NCI-H1417 (cell line): ENCODE measurements around the gene FGF4.

Experiments used
- DNase-seq, 3 experiments: peaks; one replicate each; lab custom pipeline; 2025; lab: John Stamatoyannopoulos, UW

The FGF4 gene, protein sequence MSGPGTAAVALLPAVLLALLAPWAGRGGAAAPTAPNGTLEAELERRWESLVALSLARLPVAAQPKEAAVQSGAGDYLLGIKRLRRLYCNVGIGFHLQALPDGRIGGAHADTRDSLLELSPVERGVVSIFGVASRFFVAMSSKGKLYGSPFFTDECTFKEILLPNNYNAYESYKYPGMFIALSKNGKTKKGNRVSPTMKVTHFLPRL

DNA sequence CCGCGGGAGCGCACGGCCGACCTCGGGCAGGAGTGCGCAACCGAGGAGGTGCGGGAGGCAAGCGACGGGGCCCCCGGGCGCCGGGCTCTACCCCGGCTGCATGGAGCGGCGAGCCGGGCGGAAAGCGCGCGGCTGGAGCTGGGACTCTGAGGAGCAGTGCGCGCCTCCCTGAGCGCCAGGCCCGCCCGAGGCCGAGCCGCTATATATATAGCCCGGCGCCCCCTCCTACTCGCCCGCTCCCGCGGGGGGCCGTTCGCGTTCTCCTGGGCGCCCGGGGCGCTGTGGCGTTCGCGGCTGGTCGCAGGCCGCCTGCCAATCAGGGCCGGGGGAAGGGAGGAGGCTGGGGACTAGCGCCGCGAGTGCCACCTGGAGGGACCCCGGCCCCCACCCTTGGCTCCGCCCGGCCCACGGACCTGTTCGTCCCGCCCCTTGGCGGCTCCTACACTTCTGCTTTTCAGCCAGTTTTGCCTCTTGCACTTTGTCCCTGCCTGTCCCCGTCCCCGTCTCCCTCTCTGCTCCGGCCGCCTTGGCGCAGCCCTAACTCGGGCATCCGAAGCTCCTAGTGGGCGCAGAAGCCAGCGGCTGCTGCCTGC lies at the start of gene FGF4:
FGF4 (minus strand) TSS at position 179 of the 593 bp plus-strand sequence. CDS start 257 bp downstream, outside the sequence.
- DNase-seq, result no peak

DNA sequence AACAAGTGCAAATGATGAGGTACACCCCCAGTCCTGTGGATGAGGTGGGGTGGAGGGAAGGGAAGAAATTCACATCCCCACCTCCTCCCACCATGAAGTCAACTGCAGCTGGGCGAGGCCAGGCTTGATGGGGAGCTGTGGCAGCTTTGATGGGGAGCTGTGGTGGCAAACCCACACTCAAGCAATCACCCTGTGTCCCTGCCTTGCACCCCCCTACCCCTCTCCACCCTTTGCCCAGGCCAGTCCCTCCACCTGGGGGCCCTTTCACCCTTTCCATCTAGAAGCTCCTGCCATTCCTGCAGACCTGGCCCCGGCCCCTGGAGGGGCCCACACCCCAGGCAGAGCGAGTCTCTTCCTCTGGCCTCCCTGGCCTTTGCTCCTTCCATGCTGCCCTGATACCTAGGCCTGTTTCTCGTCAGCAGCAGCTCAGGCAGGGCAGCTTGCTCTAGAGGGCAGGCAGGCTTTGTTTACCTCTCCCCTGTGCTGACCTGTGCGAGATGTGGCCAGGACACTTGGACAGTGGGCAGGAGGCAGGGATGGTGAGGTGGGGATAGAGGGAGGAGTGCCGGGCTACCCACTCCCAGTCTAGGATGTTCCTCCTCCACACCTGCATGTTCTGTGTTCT lies 48.6 kb upstream of the FGF4 start:
- DNase-seq, result no peak

DNA sequence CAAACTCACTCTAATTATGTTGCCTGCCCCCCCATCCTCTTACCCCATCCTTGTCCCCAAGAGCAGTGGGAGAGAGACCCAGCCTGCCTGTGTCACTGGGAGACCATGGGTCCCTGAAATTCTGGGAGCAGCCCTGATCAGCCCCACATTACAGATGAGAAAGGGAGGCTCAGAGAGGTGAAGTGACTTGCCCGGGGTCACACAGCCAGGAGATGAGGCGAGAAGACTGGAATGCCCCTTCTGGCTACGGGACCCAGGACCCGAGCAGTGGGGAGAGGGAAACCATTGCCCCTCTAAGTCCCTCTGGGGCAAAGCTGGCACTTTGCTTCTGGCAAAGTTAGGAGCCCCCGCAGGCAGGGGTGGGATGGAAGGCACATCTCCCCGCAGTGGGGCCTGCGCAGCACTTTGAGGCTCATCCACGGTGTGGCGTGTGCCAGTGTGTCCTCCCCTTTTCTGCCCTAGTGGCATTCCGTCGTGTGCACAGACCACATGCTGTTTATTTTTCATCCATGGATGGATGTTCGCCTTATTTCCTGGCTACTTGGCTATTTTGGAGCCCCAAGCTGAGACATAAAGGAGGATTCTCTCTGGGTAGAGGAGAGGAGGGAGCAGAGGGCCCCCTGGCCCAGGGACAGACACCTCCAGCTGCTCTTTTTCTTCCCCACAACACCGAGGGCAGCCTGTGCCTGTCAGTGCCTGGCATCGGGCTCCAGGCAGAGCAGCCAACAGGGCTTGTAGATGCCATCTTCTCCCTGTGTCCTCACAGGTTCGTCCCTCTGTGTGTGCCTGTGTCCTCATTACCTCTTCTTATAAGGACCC lies 47.7 kb upstream of the FGF4 start:
- DNase-seq, result no peak

DNA sequence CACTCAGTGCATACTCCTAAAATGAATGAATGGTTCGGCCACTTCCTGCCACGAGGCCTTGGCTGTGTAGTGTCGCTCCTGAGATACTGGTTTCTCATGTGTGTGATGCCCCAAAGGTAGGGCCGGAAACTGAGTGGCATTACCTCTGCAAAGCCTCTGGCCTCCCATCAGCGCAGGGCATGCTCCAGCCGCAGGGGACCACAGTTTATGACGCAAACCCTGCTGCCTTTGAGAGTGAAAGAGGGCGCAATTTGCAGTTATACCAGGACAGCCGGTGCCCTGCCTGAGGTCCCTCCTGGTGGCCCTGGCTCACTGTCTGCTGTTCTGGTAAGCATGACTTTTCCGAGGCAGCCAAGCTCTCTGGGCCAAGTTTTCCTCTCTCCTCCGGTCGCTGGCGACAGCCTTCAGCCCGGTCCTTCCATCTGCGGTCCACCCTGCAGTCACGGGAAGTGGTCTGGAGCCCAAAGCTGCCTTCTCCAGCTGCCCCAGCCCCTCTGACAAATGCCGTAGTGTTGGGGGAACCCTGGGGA lies 46.4 kb upstream of the FGF4 start:
- DNase-seq, result no peak

DNA sequence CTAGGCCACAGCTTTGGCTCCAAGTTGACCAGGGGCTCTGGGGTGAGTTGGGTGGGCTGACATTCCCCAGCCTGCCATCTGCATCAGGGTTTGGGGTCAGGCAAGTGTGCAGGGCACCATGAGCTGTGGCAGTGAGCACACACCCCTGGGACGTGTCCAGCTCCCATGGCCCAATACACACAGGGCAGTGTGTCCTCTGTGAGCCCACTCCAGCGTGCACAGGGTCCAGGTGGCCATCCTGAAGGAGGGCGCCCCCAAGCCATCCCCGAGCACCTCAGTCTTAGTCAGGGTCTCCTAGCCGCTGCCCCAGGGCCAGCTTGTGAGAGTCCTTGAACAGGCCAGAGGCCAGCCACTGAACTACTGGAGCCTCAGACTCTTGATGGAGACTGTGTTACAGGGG lies 45.3 kb upstream of the FGF4 start:
- no peak for DNase-seq

DNA sequence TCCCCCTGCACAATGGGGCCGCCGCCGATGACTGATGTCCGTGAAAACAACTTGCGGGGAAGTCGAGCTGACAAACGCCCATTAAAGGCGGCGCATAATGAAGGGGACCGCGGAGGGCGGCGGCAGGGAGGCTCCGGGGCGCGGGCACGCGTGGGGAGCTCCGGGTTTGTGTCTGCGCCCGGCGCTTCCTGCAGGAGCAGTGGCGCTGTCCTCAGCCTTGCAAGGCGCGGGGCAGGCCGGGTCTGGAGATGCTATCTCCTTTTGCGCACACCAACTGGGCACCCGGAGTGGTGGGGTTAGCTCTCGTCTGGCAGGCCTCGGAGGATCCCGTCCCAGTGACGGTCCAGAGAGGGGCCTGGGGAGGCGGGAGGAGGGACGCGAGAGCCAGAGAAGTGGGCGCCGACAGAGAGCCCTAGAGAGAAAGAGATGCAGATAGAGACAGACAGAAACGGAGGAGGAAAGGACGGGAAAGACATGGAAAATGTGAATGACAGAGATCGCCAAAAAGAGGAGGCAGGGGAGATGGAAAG lies 44.5 kb upstream of the FGF4 start:
- no peak for DNase-seq

DNA sequence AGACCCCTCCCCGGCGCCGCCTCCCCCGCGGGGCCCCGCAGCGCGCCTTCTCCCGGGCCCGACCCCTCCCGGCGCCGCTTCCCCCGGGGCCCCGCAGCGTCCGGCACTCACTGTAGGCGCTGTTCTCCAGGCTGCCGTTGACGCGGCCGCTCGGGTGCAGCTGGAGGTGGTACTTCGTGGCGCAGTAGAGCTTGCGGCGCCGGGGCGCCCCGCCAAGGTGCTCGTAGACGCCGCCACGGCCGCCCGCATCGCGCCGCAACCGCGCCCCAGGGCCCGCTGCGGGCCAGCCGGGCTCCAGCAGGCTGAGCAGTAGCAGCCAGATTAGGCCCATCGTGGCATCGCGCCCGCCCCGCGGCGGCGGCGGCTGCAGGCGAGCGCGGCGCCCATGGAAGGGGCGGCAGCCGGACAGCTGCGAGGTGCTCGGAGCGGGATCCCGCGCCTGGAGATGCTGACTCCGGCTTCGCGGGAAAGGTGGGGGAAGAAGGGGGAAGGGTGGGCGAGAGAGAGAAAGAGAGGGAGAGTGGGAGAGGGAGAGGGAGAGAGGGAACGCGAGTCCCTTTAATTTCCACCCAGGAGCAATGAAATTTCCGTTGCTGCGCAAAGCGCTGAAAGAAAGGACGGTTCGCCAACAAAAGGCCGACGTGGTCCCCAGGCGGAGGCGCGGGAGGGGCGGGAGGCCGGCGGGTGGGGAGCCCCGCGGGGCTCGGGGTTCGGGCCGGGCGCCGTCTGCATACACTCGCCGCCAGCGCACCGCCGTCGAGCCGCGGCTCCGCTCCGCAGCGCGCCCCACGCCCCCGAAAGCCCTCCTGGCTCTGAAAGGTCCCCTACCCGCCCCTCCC lies 43.7 kb upstream of the FGF4 start, which contains the start of gene FGF3:
FGF3 (minus strand) TSS at position 814 of the 839 bp plus-strand sequence; CDS start at position 331, 483 bp downstream.
- no peak for DNase-seq

DNA sequence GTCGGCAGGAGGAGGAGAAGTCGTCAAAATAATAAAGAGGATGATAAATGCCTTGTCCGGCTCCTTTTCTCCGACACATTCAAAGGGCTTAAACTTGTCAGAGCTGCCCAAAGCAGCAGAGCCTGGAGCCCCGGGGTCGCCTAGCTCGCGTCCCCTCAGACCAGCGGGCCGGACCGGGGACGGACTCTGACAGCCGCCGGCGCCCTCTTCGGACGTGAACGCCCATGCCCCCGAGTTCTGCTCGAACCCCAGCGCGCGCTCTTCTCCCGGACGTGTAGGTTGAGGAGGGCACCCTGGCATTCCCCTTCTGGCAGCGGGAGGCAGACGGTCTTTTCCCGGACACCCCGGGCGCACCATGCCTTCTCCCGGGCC lies 43.1 kb upstream of the FGF4 start:
- DNase-seq, result no peak

DNA sequence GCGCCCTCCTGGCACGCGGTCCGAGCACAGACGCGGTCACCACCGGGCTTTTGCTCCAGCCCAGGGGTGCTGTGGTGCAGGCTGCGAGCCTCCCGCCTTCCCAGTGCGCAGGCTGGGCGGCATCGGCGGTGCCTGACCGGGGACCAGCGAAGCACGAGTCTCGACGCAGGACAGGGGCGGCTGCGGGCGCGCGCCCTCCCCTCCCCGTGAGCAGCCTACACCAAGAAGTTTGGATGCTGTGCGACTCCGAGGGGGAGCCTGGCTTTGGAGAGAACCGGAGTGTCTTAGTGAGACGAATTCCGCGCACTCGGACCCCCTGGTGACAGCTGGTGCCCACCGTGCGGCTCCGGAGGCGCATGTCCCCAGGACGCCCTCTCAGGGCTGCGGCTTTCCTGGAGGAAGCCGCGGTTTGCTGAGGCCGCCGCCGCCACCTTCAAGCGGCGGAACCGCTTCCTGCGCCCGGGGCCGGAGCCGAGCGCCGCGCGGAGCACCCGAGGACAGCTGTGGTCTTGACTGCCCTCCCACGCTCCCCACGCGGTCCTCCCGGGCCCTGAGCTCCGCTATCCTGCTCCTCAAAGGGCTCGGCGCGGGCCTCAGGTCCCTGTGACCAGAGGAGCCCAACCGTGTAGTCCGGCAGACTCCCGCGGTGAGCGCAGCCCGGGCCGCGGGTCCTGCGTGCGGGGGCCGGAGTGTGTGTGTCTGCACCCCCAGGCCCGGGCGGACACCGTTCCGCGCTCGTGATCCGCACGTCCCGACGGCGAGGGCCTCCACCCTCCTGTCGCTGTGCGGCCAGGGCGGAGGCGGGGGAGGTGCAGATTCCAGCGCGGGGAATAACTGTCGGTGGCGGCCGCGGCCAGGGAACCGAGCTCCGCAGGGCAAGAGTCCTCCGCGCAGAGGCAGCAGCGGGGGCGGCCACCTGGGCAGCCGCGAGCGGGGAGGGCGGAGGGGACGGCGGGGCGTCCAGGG lies 42.4 kb upstream of the FGF4 start:
- DNase-seq, result no peak

DNA sequence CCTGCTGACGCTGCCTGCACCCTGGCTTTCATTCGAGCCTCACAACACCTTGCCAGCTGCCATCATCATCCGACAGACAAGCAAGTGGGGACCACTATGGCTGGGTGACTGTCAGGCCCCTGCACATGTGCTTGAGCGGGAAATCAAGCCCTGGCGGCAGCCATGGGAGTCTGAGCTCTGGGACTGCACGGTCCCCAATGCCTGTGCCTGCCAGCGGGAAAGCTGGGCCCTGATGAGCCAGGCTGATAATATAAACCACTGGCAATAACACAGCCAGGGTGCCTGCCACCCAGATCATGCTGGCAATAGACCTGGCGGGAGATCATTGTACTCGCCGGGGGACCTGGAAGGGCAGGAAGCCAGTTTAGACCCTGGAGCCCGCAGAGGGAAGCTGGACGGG lies 41.5 kb upstream of the FGF4 start:
- DNase-seq, result no peak

DNA sequence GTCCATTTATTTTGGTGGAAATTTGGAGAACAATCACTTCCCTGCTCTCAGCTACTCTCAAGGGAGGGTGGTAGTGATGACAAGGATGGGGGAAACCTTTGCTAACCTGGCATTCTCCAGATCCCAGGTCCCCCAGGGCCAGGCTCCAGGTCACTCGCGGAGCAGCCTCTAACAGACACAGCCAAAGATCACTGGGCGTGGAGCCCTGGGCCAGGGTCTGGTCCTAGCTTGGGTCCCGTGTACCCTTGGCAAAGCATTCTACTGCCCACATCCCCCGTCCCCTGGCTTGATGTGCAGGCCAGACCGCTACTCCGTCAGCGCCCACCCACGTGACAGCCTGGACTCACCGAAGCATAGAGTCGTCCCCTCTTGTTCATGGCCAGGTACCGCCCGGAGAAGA lies 40.8 kb upstream of the FGF4 start:
- no peak for DNase-seq

DNA sequence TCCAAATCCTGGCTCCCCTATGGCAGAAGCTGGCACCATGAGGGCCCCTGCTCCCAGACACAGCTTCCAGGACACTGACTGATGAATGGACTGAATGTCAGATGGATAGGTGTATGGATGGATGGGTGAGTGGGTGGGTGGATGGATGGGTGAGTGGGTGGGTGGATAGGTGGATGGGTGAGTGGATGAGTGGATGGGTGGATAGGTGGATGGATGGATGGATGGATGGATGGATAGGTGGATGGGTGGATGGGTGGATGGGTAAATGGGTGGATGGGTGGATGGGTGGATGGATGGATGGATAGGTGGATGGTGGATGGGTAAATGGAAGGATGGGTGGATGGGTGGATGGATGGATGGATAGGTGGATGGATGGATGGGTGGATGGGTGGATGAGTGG lies 39.8 kb upstream of the FGF4 start:
- DNase-seq, result no peak

DNA sequence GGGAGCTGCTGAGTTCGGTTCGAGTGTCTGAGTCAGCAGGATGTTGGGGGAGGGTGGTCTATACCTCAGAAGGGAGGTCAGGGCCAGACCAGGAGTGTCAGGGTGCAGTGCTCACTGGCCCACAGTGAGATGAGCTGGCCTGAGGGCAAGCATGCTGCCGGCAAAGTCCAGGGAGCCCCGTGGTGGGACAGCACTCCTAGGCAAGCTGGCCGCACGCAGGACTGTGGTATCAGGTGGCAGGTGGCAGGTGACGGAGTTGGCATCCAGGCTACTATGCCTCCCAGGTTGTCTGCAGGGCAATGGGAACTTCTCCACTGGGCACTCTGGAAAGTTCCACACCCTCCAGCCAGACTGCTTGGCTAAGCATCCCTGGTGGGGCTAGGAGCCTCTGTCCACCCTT lies 39.3 kb upstream of the FGF4 start:
- DNase-seq, result no peak

DNA sequence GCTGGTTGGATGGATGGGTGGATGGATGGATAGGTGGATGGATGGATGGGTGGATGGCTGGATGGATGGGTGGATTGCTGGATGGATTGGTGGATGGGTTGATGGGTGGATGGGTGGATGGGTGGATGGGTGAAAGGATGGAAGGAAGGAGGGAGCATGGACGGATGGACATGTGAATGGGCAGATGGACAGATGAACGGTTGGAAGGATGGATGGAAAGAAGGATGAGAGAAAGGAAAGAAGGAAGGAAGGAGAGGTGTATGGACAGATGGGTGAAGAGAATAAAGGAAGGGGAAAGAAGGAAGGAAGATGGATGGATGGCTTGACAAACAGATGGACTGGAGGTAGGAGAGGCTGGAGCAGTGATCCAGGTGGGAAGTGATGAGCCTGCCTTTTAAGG lies 38.7 kb upstream of the FGF4 start:
- DNase-seq, result no peak

DNA sequence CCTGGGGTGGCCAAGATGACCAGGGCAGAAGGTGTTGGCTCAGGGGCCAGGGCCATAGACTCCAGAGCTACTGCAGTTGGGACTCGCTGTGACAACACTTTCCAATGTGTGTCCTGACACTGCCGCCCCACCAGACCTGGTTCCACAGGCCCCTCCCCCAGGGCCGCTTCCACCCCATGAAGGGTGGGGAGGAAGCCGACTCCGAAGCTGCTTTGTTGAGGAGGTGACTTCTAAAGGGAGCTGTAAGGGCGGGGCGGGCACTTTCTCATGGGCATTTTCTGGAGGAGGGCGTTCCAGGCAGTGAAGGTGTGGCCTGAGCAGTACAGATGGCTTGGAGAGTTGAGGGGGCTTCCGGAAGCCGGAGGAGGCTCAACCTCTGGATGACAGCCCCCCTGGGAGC lies 37.8 kb upstream of the FGF4 start:
- no peak for DNase-seq

DNA sequence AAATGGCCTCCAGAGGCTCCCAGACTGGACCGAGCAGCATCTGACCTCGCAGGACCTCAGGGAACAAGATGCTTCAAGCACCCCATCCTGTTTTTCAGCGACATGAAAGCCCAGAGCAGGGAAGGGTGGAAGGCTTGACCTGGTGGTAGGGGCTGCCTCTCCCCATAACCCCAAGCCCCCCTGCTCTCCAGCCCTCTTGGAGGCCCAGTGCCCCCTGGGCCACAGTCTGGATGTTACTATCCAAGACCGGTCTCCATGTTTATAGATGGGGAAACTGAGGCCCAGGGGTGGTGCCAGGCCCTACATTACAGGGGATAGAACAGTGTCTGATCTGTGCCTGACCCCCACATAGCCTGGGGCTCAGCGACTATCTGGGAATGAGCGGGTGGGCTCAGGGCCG lies 37.1 kb upstream of the FGF4 start:
- DNase-seq, result no peak

DNA sequence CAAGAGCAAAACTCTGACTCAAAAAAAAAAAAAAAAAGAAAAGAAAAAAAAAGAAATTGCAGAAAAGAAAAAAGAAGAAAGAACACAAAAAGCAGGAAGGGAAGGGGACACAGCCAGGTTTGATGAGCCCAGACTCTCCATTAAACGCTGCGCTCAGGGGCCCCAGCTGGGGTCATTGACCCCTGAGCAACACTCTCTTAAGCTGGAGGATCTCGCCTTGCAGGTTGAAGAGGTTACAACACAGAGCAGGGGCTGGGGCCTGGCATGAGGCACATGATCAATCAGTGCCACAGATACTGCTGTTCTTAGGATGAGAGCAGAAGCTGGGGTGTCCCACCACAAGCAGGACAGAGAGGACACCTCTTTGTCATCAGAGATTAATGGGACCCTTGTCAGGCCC lies 36.3 kb upstream of the FGF4 start:
- no peak for DNase-seq

DNA sequence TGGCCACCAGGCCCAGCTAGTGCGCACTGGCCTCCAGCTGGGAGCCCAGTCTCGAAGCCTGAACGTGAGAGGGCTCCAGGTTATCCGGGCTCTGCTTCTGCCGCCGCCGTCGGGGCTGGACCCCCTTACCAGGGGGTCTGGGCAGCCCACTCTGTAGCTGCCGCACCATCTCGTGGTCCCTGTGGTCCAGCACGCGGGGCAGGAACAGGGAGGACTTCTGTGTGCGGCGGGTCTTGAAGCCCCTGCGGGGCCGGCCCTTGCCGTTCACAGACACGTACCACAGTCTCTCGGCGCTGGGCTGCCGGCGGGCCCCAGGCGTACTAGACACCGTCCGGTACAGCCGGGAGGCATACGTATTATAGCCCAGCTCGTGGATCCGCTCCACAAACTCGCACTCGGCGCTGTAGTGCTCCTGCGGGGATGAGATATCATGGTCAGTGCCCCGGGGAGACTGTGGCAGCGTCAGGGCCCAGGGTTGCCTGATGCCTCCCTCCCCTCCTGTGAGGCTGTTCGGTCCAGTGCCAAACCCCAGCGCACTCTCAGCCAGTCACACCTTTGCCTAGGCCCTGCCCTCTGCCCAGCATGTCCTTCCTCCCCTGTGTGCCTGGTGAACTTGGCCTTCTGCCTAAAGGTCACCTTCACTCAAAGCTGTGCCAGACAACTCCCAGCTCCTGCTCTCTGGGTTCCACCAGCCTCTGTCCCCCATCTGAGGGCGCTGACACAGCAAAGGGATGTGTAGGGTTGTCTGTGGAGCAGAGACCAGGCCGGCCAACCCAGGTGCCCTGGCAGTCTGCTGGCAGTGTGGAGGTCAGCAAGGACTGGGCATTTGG lies 35.4 kb upstream of the FGF4 start:
- DNase-seq, result no peak

DNA sequence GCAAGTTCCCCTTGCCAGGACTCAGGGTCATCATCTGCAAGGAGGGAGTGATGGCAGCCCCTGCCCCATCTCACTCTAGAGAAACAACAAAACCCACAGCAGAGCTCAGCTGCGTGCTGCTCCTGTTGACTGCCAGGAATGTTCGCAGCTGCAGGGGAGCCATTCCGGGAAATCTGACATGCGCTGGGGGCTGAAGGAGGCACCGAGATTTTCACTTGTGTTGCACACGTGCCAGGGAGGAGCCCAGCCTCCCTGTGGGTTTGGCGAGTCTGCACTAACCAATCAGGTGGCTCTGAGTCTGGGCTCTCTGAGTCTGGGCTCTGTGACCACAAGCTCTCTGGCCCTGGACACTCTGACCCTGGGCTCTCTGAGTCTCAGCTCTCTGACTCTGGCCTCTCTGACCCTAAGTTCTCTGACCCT lies 33.5 kb upstream of the FGF4 start:
- DNase-seq, result no peak
